Hematopoietic multipotent progenitor cell treated with erythropoietin and hydrocortisone succinate and interleukin-3 and kit ligand, for 8 days (in vitro differentiated cells): Measurements from ENCODE around the gene CCDC85A.

Experiments
- DNase-seq: peaks from one replicate; pipeline ENCODE4 v3.0.0-alpha.2; 2015

Gene CCDC85A

GRCh38 chr2:56314371-56314770 is 130.6 kb downstream of the CCDC85A start:
- no peak for DNase-seq

GRCh38 chr2:56314796-56315195 is 131.0 kb downstream of the CCDC85A start:
- DNase-seq, result no peak

- DNase-seq, result no peak
Measured at GRCh38 chr2:56315376-56315775, 131.6 kb downstream of the CCDC85A start.

GRCh38 chr2:56316011-56316410 is 132.2 kb downstream of the CCDC85A start:
- no peak for DNase-seq

GRCh38 chr2:56318147-56318546 is 134.4 kb downstream of the CCDC85A start:
- no peak for DNase-seq

- DNase-seq, result no peak
Measured at GRCh38 chr2:56325661-56326345, 142.0 kb downstream of the CCDC85A start.

GRCh38 chr2:56326346-56326741 is 142.6 kb downstream of the CCDC85A start:
- DNase-seq, result no peak

GRCh38 chr2:56331810-56332209 is 148.0 kb downstream of the CCDC85A start:
- DNase-seq, result no peak

GRCh38 chr2:56333812-56334485 is 150.2 kb downstream of the CCDC85A start:
- DNase-seq, result no peak

- DNase-seq, result no peak
Measured at GRCh38 chr2:56334622-56335021, 150.8 kb downstream of the CCDC85A start.

- DNase-seq, result no peak
Measured at GRCh38 chr2:56335101-56335500, 151.3 kb downstream of the CCDC85A start.

- DNase-seq, result no peak
Measured at GRCh38 chr2:56337342-56337741, 153.6 kb downstream of the CCDC85A start.

- no peak for DNase-seq
Measured at GRCh38 chr2:56338232-56338631, 154.4 kb downstream of the CCDC85A start.

GRCh38 chr2:56344771-56345170 is 161.0 kb downstream of the CCDC85A start:
- no peak for DNase-seq

GRCh38 chr2:56347881-56348280 is 164.1 kb downstream of the CCDC85A start:
- DNase-seq, result no peak

- no peak for DNase-seq
Measured at GRCh38 chr2:56348392-56349210, 164.8 kb downstream of the CCDC85A start.

GRCh38 chr2:56357655-56358295 is 174.0 kb downstream of the CCDC85A start:
- no peak for DNase-seq

GRCh38 chr2:56361844-56362243 is 178.1 kb downstream of the CCDC85A start:
- no peak for DNase-seq

GRCh38 chr2:56364902-56365301 is 181.1 kb downstream of the CCDC85A start:
- DNase-seq, result no peak

GRCh38 chr2:56369316-56369715 is 185.5 kb downstream of the CCDC85A start:
- DNase-seq, result no peak

- DNase-seq, result no peak
Measured at GRCh38 chr2:56372071-56372656, 188.4 kb downstream of the CCDC85A start.

GRCh38 chr2:56375251-56375650 is 191.5 kb downstream of the CCDC85A start:
- DNase-seq, result no peak
